H1 (cell line): ENCODE results near the gene CEP170. TPM values are rescaled to one million over a fixed set of nuclear protein-coding genes. Genes with fewer than 3 reads are reported as not detected.

Source experiments
- CTCF ChIP-seq, 3 experiments: IDR thresholded peaks; 1 replicate in 2 of 3; 2 replicates in 1 of 3; pipeline versions ENCODE4 v1.5.1 to v1.6.1; 2011; ENCODE audit warnings: low read length in 3 of 3, mild to moderate bottlenecking in 3 of 3, inconsistent platforms in 2 of 3, low read depth in 1 of 3, moderate library complexity in 1 of 3; ENCODE audit not compliant: insufficient read depth in 1 of 3; ENCODE audit errors: control extremely low read depth in 1 of 3
- RXRA ChIP-seq: IDR thresholded peaks from 2 replicates; pipeline ENCODE4 v1.6.1; 2011; ENCODE audit warnings: low read depth, mild to moderate bottlenecking, low read length, moderate library complexity; ENCODE audit not compliant: insufficient read depth
- TAF1 ChIP-seq: IDR thresholded peaks from 2 replicates; pipeline ENCODE4 v1.6.1; 2011; ENCODE audit warnings: mild to moderate bottlenecking, low read depth, low read length
- polyA plus RNA-seq, 7 experiments: library from polyadenylated mRNA; depleted of rRNA in 3 of 7; stranded (reverse) in 5 of 7; unstranded in 2 of 7; fragments of >200 nt in 5 of 7; fragments of 200-250 nt in 2 of 7; gene quantifications; 1 replicate in 5 of 7; 2 replicates in 1 of 7; 4 replicates in 1 of 7; pipeline versions ENCODE4 v1.2.1 to v1.2.3, GENCODE V29; 2011 to 2013; ENCODE audit warnings: missing spikeins in 2 of 7, mixed read lengths in 2 of 7
- total RNA-seq: library from RNA; stranded (reverse); fragmentation: NEBNext Ultra II Directional; extraction: Animal tissue kit (Norgen Biotek cat#: 25700); gene quantifications from 2 replicates; pipeline ENCODE4 v1.2.1, GENCODE V29; 2021

Gene CEP170
- total and polyA plus RNA-seq, 2 of the 8 experiments (the other 6 are each of a cell fraction or from before 2014, with no cell fraction given), result 33.1 to 97.2 TPM

- TF ChIP-seq CTCF (IDR thresholded peaks at IDR 0.05; ENCODE audit: control extremely low read depth in 1 of 3, insufficient read depth in 1 of 3, low read depth in 1 of 3, low read length in 3 of 3), result no peak
- TF ChIP-seq RXRA, result no peak
- no peak for TF ChIP-seq TAF1
Observed at GRCh38 chr1:243271996-243272395, 16.9 kb upstream of the CEP170 start (continued).
